Stomach (tissue), 9 donors: ENCODE measurements around the gene CDC42EP5. TPM values are rescaled to one million over a fixed set of nuclear protein-coding genes. Genes with fewer than 3 reads are reported as not detected.

ENCODE experiments used
- DNase-seq, 2 donors: peaks; one replicate each; pipeline versions ENCODE4 v3.0.0 to v3.0.0-alpha.2; 2013 to 2019
- H3K27ac ChIP-seq, 5 donors: fragments of 200-600 bp in 4 of 5; sonication (generic) in 4 of 5; one replicate each; pipeline ENCODE4 v1.5.1; 2013 to 2019; ENCODE audit warnings: mild to moderate bottlenecking in 1 of 5, moderate library complexity in 1 of 5
- H3K27me3 ChIP-seq, 3 donors: fragments of 200-600 bp; sonication (generic); one replicate each; pipeline ENCODE4 v1.5.1; 2017 to 2019; ENCODE audit warnings: mixed run types in 1 of 3
- H3K36me3 ChIP-seq, 4 donors: fragments of 200-600 bp; sonication (generic); 1 replicate in 3 of 4; 2 replicates in 1 of 4; pipeline ENCODE4 v1.5.1; 2016 to 2019
- H3K4me1 ChIP-seq, 4 donors: fragments of 200-600 bp; sonication (generic); one replicate each; pipeline ENCODE4 v1.5.1; 2016 to 2019
- H3K4me3 ChIP-seq, 4 donors: fragments of 200-600 bp; sonication (generic) in 3 of 4; one replicate each; pipeline ENCODE4 v1.5.1; 2016 to 2019; ENCODE audit warnings: mild to moderate bottlenecking in 1 of 4
- H3K9me3 ChIP-seq, 4 donors: fragments of 200-600 bp; sonication (generic); one replicate each; pipeline ENCODE4 v1.5.1; 2016 to 2019
- EP300 ChIP-seq: sonication (generic); formaldehyde crosslinking; IDR thresholded peaks from one replicate; pipeline ENCODE4 v1.6.1; 2017; ENCODE audit warnings: antibody characterized with exemption
- POLR2A ChIP-seq, 4 donors: fragments of 450-650 bp; IDR thresholded peaks; one replicate each; pipeline ENCODE4 v1.6.1; 2016; ENCODE audit warnings: antibody characterized with exemption in 4 of 4, control low read depth in 2 of 4, mild to moderate bottlenecking in 1 of 4, moderate library complexity in 1 of 4
- POLR2AphosphoS5 ChIP-seq, 3 donors: sonication (generic); formaldehyde crosslinking; IDR thresholded peaks; one replicate each; pipeline ENCODE4 v1.6.1; 2016; ENCODE audit warnings: antibody characterized with exemption in 3 of 3
- WGBS, 5 donors: extraction: QIAGEN DNeasy Blood & Tissue Kit in 3 of 5; methylation state at CpG; one replicate each; pipeline versions ENCODE4 v1.1.5 to v1.1.7; 2013 to 2018; 5-methylcytosine and 5-hydroxymethylcytosine counted together
- intact Hi-C: fragments of 100-400 bp; cut with DNase I; formaldehyde crosslinking; loops from one replicate; pipeline ENCODE4 v1.15.1; 2023; ENCODE audit warnings: low total_unique reads
- polyA plus RNA-seq, 3 donors: library from polyadenylated mRNA; stranded (reverse); fragments of 200-250 nt; gene quantifications; one replicate each; pipeline ENCODE4 v1.2.3, GENCODE V29; 2013
- total RNA-seq, 5 donors: library from RNA; depleted of rRNA; stranded (reverse); fragments of >200 nt; gene quantifications; one replicate each; pipeline versions ENCODE4 v1.1.0 to v1.2.3, GENCODE V29; 2014 to 2016
- TF ChIP-seq, protein P1 (sequence below), 7 experiments: fragments of 450-650 bp in 4 of 7; fragments of 200-600 bp in 3 of 7; sonication (generic) in 3 of 7; IDR thresholded peaks; one replicate each; pipeline ENCODE4 v1.5.1; 2016 to 2019; ENCODE audit warnings: antibody characterized with exemption in 7 of 7, control low read depth in 2 of 7, mild to moderate bottlenecking in 1 of 7
- donor health status: healthy with polysubstance abuse.
- donor health status: Bipolar disorder and iron deficiency.
- donor health status: healthy.

Gene CDC42EP5
- total and polyA plus RNA-seq, 8 donors: 0.89 to 699 (median 29.7) TPM; not detected in 1

DNA sequence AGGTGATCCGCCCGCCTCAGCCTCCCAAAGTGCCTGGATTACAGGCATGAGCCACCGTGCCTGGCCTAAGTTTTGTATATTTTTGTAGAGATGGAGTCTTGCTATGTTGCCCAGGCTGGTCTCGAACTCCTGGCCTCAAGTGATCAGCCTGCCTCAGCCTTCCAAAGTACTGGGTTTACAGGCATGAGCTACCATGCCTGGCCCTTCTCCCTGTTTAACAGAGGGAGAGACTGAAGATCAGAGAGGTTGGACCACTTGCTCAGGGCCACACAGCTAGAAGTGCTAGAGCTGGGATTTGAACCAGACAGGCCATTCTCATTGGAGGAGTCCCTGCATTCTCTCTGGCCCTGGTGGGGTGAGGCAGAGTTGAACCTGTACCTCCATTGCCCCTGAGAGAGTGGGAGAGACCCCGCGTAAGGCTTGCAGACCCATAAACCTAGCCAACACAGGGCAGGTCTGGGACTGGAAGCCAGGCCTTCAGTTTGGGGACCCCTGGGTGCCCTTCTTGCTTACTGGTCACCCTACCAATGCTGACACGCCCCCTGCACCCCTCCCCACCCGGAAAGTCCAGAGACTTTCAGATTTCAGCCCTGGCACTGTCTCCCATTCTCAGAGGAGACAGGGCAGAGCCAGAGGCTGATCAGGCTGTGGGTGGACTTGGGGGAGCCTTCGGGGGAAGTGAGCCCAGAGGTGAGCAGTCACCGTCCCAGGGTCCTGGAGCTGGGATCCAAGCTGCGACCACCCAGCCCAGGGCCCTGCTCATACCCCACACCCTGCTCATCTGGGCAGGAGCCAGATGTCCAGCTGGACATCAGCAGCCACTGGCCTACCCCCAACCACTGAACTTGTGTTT, 44.5 kb downstream of the CDC42EP5 start:
- H3K9me3 ChIP-seq: no peaks in the 10 kb centered on the region
- H3K4me1 ChIP-seq: peaks cover 18 to 24% (median 23%) of the 10 kb centered on the region in 4 donors
- no peak for DNase-seq
- WGBS, 5 donors: 74 to 80% (median 76%) methylated on average over 10 to 11 of the region's 11 CpGs
- no peak overlapping the region for H3K27ac ChIP-seq
- no peak for TF ChIP-seq POLR2A (IDR thresholded peaks at IDR 0.05)
- TF ChIP-seq EP300: no peak
- TF ChIP-seq POLR2AphosphoS5 (IDR thresholded peaks at IDR 0.05): no peak
- TF ChIP-seq, protein P1, sequence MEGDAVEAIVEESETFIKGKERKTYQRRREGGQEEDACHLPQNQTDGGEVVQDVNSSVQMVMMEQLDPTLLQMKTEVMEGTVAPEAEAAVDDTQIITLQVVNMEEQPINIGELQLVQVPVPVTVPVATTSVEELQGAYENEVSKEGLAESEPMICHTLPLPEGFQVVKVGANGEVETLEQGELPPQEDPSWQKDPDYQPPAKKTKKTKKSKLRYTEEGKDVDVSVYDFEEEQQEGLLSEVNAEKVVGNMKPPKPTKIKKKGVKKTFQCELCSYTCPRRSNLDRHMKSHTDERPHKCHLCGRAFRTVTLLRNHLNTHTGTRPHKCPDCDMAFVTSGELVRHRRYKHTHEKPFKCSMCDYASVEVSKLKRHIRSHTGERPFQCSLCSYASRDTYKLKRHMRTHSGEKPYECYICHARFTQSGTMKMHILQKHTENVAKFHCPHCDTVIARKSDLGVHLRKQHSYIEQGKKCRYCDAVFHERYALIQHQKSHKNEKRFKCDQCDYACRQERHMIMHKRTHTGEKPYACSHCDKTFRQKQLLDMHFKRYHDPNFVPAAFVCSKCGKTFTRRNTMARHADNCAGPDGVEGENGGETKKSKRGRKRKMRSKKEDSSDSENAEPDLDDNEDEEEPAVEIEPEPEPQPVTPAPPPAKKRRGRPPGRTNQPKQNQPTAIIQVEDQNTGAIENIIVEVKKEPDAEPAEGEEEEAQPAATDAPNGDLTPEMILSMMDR (IDR thresholded peaks at IDR 0.05): no peak
- no peaks in the 10 kb centered on the region for H3K36me3 ChIP-seq
- intact Hi-C loops: no loop called here
- H3K27me3 ChIP-seq: peaks cover 0 to 91% (median 43%) of the 10 kb centered on the region in 3 donors
- no peak overlapping the region for H3K4me3 ChIP-seq

DNA sequence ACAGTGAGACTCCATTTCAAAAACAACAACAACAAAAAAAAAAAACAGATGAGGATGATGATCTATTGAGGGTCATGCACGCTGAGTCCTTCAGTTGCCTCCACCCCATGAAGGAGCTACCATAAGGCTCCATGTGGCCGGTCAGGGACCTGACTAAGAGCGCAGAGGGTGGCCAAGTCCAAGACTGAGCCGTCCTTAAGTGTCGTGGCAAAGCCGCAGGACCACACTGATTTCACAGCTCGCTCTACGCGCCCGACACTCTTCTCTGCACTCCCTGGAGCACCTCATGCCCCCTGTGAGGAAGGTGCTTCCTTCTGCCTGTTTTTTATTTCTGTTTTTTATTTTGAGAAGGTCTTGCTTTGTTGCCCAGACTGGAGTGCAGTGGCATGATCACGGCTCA, 45.5 kb downstream of the CDC42EP5 start:
- Histone ChIP-seq H3K27ac (no peak overlapping the region), H3K27me3 (peaks cover 0 to 97% (median 43%) of the 10 kb centered on the region in 3 donors), H3K4me3 (no peak overlapping the region), H3K9me3 (no peaks in the 10 kb centered on the region), H3K36me3 (no peaks in the 10 kb centered on the region), H3K4me1 (peaks cover 18 to 24% (median 23%) of the 10 kb centered on the region in 4 donors)
- 84 to 94% (median 88%) methylated on average over 11 of the region's 11 CpGs for WGBS, 5 donors
- TF ChIP-seq, protein P1 (IDR thresholded peaks at IDR 0.05): no peak
- TF ChIP-seq EP300 (no peak), POLR2A (IDR thresholded peaks at IDR 0.05) (no peak), POLR2AphosphoS5 (IDR thresholded peaks at IDR 0.05) (no peak)
- DNase-seq: no peak
- intact Hi-C loops: no loop called here

DNA sequence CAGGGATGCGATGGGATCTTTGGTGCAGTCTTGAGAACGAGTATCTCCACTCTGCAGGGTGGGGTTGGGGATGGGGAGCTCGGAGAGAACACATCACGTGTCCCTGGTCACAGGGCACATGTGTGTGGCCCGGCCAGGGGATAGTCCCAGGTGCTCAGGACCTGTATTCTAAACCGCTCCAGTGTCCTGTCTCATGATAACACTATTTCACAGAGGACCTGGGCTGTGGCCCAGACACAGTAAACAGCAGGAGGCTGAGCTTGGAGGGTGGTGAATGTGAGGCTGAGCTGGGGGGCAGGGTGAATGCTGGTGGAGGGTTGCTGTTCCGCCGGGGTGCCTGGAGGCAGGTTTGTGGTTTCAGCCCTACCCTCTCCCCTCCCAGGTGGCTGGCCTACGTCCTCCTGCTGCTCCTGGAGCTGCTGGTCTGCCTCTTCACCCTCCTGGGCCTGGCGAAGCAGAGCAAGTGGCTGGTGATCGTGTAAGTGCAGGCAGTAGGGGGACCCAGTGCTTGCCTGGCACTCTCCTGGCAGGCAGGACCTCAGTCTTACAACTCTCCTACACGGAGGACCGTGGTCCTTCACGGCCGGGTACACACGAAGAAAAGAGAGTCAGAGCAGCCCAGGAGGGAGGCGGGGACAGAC, 46.7 kb downstream of the CDC42EP5 start:
- peaks cover 0 to 97% (median 49%) of the 10 kb centered on the region in 3 donors for H3K27me3 ChIP-seq
- peaks cover 14 to 16% (median 15%) of the 10 kb centered on the region in 4 donors for H3K4me1 ChIP-seq
- WGBS, 5 donors: 62 to 68% (median 64%) methylated on average over 15 to 17 of the region's 17 CpGs
- TF ChIP-seq EP300 (no peak), POLR2A (IDR thresholded peaks at IDR 0.05) (no peak), POLR2AphosphoS5 (IDR thresholded peaks at IDR 0.05) (no peak)
- TF ChIP-seq, protein P1 (IDR thresholded peaks at IDR 0.05): no peak
- H3K27ac ChIP-seq: no peak overlapping the region
- no peaks in the 10 kb centered on the region for H3K9me3 ChIP-seq
- DNase-seq: no peak
- intact Hi-C loops: no loop called here
- H3K4me3 ChIP-seq: no peak overlapping the region
- no peaks in the 10 kb centered on the region for H3K36me3 ChIP-seq

DNA sequence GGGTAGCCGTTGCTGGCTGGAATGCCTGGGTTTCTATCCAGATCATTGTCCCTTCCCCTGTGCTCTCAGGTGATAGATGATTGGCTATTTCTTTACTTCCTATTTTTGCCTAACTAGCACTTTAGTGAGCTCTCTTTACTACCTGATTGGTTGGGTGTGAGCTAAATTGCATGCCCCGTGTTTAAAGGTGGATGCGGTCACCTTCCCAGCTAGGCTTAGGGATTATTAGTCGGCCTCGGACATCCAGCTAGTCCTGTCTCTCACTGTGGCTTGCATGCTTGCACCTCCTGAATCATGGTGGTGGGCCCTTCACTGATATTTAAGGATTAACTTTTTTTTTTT, 47.7 kb downstream of the CDC42EP5 start:
- WGBS, 5 donors: 71 to 79% (median 74%) methylated on average over 5 of the region's 5 CpGs
- no peak for DNase-seq
- Histone ChIP-seq H3K36me3 (no peaks in the 10 kb centered on the region), H3K27me3 (peaks cover 3 to 97% (median 49%) of the 10 kb centered on the region in 3 donors), H3K4me1 (peaks cover 3 to 14% (median 11%) of the 10 kb centered on the region in 4 donors), H3K27ac (no peak overlapping the region), H3K4me3 (no peak overlapping the region), H3K9me3 (no peaks in the 10 kb centered on the region)
- intact Hi-C loops: no loop called here
- TF ChIP-seq, protein P1 (IDR thresholded peaks at IDR 0.05): no peak
- TF ChIP-seq POLR2A (IDR thresholded peaks at IDR 0.05): no peak
- TF ChIP-seq EP300: no peak
- TF ChIP-seq POLR2AphosphoS5 (IDR thresholded peaks at IDR 0.05): no peak
